NCI-H2227 (cell line): ENCODE data around the gene DSCAM.

ENCODE experiments used
- DNase-seq: peaks from one replicate; lab custom pipeline; 2025; ENCODE audit not compliant: unreplicated experiment; lab: John Stamatoyannopoulos, UW

Gene DSCAM

DNA sequence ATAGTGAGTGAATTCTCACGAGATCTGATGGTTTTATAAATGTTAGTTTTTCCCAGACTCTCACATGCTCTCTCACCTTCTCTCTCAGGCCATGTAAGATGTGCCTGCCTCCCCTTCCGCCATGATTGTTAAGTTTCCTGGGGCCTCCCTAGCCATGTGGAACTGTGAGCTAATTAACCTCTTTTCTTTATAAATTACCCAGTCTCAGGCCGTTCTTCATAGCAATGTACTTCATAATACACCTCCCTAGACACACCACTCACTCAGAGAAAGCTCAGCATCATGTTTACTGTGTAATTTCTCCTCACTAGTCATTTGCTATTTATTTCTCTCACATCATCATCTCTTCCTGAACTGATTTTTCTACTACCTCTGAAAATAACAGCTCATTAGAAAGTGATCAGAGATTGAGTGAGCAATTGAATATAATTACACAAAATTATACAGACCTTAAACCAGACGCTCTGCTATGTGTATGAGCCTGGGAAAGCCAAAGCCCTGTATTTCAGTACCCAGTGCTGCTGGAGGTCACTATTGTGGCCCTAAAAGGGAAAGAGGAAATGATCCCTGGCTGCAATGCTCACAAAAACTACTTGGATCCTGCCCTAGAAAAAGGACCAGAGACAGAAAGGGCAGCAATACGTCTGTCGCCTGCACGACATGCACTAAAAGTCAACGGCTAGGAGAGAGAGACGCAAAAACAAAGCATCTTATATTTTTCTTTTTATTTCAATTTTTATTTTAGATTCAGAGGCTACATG is 284.5 kb downstream of the DSCAM start:
- peak; percentile 5 for DNase-seq

DNA sequence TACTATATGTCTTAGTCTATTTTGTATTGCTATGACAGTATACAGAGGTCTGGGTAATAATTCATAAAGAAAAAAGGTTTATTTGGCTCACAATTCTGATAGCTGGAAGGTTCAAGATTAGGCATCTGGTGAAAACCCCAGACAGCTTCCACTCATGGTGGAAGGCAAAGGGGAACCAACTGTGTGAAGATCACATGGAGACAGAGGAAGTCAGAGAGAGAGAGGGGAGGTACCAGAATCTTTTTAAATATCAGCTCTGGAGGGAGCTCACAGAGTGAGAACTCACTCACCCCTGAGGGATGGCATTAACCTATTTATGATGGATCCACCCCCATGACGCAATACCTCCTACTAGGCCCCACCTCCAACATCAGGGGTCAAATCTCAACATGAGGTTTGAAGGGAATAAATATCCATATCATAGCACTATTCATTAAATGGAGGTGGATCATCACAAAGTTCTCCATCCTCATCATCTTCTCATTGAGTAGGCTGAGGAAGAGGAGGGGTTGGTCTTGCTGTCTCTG is 290.5 kb downstream of the DSCAM start:
- no peak for DNase-seq

DNA sequence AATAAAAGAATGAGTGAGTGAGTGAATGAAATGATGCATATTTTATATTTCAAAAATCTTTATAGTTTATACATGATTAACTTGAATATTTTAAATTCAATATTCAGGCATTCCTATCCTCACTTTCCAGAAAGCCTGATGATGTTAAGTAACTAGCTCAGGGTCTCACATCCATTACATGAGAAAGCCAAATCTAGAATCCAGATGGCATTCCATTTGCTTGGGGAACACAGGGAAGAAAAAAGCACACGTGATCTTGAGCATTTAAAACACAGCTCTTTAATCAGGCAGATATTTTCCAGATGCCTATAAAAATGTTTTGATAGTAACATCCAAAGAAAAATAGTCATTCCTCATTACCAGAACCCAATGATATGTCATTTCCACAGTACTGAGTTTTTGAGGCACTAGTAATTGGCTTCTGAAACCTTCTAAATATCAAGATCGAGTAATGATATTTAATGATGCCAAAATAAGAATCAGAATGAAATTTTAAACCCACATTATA is 291.9 kb downstream of the DSCAM start:
- no peak for DNase-seq

DNA sequence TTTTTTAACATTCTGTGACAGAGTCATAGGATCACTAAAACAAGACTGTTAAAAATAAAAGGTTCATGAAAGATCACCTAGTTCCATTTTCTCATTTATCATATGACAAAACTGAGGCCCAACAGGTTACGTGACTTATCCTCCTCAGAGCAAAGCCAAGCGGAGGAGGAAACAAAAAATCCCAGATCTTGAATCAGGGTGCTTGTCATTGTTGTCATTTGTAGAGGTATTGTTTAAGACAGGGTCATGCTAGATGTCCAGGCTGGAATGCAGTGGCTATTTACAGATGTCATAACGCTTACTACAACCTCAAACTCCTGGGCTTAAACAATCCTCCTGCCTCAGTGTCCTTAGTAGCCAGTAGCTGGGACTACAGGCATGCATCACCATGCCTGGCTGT is 293.2 kb downstream of the DSCAM start:
- DNase-seq, result no peak

DNA sequence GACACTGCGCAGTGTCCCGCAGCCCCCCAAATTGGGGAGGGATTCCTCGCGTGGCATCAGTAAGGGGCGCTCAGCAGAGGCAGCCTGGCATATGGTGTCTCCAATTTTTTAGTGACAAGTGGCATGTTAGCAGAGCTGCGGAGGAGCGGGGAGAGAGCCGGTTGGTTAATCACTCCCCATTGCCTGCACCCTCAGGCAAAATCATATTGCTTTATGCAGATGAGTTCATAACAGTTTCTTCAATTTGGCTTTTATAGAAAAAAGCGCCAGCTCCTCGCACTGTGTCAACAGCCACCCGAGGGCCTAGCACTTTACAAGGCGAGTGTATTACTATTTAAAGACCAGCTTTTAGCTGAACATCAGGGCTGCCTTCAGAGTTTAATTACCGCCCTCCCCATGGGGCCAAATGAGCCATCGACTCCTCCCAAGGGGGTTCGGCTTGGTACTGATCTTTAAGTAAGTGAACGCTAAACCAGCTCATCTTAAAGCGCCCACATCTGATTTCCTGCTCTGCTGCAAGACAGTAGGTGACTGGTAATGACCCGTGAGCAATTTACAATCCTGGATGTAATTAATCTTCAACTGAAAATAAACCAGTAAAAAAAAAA is 298.9 kb downstream of the DSCAM start:
- DNase-seq, result peak; percentile 3

DNA sequence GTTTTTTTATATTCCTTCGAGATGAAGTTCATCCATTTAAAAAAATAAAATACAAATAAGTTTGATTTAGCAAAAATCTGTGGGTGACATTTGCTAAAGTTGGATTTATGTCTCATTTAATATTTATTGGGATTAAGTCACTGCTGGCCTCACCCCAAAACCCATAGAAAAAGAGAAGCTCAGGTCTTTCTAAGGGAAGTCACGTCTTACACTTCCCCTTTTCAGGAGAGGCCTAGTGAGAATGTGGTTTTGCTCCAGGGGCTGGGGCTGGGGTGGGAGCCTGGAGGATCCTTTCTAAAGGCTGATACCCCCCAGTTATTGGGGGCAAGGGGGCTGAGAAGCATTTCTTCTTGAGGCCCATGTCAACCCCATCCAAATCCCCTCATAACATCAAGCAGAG is 300.3 kb downstream of the DSCAM start:
- no peak for DNase-seq

DNA sequence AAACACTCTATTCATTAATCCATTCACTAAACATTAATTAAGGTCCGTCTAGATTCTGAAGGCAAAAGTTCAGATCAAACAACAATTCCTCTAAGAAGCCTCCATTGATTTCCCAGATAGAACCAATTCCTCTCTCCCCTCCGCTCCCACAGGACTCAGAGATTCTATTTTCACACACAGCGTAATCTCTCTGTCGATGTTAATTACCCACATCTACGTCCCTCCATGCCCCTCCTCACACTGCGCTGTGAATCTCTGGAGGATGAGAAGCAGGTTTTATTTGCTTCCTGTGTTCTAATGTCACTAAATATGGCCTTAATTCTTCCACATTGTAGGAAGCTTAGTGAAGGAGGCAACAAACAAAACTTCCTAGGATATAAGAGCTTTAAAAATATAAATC is 306.7 kb downstream of the DSCAM start:
- no peak for DNase-seq

DNA sequence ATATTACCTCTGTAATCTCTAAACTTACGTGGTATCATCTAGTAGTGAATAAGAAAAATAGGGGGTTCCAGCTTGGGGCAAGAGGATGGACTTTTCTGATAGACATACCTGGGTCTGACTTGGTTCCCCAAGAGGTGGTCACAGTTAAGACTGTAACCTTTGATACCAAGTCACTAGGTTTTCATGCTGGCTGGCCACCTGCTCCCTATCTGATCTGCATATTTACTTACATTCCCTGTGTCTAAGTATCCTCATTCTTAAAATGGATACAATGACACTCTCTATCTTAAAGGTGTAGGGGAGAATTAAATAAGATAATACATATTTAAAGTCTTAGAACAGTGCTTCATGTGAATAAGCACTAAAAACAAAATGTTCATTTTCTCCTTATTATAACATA is 312.1 kb downstream of the DSCAM start:
- no peak for DNase-seq

DNA sequence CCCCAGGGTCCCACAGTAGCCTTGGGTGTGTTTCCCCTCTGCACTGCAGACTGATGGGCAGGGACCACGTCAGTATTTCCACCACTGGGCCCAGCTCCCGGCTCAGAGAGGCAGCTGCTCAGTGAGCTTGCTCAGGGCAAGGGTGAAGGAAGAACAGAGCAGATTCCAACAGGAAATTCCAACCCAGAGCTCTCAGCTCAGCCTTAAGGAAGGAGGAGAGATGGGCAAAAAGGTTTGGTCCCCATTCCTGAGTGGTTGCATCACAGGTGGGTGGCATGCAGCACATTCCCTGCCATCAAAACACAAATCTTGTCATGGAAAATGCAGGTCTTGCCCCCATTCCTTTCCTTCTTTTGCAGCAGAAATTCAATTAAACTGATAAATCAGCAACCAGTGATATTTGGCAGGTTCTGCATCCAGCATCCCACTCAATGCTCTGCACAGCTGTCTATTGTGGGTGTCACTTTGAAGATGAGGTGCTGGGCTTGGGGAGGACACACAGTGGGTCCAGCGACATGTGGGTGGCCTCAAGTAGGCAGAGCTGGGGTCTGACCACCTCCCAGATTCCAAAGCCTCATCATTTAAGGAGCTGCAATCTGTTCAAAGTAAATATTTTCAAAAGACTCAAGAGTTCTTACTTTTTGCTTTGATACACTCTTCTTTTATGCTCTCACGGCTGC is 315.4 kb downstream of the DSCAM start:
- DNase-seq, result no peak

DNA sequence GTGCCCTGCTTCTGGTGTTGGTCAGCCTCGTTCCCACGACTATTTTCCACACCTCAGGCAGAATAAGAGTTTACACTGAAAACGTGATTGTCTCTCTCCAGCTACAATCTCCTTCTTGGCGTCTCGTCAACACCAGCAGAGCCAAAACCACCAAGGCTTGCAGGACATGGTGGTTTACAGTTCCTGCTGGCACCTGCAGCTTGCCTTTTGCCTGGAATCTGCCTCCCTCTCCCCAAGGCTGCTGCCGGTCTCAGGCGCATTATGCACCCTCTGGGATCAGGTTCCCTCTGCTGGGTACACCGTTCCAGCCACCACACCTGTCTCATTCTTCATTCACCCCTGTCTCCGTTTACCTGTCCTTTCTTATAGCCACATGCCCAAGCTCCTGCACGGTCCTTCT is 315.9 kb downstream of the DSCAM start:
- DNase-seq, result no peak

DNA sequence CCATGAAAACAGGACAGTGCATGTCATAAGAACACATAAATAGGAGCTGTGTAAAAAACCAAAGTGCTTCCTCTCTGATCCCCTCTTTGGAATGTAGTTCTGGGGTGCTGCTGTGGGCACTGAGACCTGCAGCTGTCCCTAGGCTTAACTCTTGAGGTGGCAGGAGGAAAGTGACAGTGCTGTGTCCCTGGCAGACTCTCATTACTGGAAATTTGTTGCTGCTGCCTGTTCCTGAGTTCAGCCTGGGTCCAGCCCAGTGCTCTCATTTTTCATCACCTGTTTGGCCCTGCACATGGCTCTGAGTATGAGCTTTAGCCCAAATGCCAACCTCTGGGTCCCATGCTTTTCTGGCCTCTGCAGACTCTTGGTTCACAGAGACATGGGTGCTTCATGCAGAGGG is 329.3 kb downstream of the DSCAM start:
- DNase-seq, result no peak

DNA sequence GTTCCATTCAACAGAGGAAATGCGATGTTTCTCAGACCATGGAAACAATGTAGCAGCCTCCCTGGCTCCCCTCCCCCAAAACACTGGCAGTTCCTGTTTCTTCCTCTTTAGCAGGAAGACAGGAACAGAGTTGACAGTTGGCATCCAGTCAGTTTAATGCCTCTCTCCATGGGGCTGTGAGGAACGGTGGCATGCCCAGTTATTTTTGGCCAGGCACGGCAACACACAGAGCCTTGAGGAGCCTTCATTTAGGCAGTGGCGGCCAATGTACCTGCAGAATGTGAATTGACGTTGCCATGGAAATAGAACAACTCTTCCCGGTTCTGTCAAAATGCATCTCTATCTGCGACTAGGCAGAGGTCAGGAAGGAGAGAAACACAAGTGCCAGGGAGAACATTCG is 330.6 kb downstream of the DSCAM start:
- peak; percentile 46 for DNase-seq

DNA sequence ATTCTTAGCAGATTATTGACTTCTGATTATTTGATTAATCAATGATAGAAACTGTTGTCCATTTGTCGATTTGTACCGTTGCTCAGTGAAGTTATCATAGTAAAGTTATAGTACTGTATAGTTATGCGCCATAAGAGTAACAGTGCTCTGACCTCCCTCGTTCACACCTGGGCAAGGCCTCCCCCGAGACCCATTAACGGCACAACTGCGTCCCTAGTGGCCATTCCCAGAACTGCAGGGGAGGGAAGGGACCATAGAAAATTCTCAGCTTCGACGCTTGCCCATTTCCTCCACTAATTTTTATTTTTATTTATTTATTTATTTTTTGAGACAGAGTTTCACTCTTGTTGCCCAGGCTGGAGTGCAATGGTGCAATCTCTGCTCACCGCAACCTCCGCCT is 334.4 kb downstream of the DSCAM start:
- no peak for DNase-seq

DNA sequence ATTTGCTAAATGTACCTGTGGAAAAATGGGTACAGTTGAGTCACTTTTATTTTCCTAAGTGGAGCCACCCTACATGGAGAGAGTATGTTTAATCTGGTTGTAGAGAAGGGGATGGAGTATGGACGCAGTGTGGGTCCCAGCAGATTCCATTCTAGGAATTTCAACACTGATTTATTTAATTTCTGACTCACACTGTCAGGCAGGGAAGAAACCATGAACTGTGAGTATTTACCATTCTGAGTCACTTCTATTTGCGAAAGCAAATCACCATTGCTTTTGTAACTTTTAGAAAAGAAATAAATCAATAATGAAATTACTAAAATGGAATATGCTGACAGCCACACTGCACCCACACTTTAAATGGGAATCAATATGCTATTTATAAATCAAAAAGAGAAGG is 339.0 kb downstream of the DSCAM start:
- DNase-seq, result no peak

DNA sequence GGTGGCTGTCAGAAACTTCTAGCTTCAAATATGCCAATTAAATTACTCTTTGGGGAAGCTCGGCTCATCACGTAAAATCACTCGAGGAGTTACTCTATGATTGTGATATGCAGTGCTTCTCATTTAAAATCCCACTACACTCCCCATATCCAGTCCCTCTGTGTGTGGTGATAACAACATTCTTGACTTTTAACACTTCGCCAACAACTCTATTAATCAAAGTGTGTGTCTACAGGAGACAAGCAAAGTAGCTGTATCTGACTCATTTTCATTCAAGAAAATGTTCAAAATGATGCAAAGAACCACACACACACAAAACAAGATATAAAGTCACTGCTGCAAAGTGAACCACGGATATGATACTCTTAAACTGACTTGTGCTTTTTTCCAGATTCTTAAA is 341.3 kb downstream of the DSCAM start:
- no peak for DNase-seq

DNA sequence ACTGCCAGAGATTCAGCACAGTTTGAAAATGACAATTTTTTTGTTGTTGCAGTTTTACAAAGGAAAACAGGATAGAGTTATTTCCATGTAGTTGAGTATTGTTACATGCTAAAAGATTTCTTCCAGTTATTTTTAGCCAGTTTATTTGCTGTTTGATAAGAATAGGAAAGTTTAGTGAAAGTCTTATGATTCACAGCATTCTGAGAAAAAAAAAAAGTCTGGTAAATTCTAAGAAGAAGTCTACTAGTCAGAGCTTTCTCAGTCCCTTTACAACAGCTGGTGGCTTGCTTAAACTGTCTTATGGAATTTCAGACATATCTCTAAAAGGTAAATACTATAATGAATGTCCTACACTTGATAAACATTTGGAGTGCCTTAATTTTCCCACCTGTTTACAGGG is 341.7 kb downstream of the DSCAM start:
- DNase-seq, result no peak

DNA sequence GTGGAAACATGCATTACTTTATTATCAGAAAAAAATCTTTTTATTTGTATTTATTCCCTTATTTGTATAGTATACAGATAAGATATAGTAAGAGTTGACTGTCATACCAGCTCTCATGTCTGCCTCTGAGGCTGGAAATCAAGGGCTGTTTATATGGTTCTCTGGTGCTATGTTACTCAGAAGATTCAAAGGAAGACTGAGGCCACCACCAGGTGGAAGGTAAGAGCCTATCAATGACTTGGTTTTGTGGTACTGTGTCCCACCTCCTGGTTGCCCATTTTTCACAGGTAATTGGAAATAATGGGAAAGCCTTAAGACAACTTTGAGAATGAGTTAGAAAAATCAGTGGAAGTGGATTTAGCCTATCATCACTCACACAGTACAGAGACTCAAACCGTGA is 342.1 kb downstream of the DSCAM start:
- no peak for DNase-seq

DNA sequence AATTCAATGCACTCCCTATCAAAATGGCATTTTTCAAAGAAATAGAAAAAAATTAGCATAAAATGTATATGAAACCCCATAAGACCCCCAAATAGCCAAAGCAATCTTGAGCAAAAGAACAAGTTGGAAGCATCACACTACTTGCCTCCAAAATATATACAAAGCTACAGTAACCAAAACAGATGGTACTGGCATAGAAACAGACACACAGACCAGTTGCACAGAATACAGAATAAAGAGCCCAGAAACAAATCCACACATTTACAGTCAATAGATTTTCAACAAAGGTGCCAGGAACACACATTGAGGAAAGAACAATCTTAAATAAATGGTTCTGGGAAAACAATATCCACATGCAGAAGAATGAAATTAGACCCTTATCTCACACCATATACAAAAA is 350.8 kb downstream of the DSCAM start:
- DNase-seq, result no peak

DNA sequence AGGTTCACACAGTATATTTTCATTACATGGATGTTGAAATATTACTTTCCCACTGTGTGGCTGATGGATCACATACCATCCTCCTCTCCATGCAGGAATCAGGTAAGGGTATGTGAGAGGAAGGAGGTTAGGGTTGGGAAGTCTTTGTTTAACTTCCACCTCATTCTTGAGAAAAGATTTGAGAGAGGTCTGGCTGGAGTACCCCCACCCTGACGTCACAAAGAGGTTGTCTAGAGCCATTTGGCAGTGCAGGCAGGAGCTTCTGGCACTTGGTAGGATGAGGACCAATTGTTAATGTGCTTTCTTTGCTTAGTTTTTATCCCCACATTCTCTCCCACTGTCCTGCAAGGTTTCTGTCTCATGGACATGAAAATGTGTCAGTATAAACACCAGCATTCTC is 356.6 kb downstream of the DSCAM start:
- no peak for DNase-seq

DNA sequence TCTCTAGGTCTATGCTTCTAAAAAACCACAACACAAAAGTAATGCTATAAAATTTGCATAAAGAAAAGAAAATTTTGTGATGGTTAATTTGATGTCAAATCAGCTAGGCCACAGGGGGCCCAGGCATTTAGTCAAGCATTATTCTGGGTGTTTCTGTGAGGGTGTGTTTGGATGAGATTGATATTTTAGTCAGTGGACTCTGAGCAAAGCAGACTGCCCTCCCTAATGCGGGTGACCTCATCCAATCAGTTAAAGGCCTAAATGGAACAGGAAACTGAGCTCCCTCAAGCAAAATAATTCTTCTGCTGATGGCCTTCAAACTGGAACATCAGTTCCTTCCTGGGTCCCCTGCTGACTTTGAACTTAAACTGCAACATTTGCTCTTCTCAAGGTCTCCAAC is 358.0 kb downstream of the DSCAM start:
- DNase-seq, result no peak

DNA sequence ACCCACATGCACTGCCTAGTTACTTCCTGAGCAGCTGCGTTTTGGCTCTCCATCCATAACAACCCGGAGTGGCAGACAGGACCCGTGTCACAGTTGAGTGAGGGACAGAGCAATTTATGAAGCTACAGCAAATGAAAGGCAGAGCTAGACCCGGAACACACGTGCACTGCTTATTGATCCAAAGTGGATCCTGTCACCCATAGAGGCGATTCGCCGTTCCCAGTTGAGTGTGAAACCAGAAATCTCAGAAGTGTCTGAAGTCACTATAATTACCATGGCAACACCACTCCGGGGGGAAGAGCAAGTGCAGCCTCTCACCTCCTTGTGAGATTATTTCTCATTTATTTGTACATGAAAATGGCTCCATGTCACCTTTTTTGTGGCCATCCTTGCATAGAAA is 365.2 kb downstream of the DSCAM start:
- peak; percentile 7 for DNase-seq

DNA sequence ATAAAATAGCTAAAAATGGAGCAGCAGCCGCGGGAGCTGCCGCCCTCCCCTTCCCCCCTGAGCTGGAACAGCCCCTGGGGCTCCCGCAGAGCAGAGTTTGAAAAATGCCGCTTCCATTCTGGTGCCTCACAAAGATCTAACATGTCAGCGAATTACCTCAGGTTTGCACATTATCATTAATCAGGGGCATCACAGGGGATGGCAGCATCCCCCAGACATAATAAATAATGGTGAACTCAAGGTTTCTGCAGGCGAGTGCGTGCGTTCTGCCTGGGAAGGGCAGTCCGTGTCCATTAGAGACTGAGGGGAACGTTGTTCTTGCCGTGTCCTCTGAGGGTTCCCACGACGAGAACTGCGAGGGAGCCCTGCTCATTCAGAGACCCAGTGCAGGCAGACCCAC is 372.4 kb downstream of the DSCAM start:
- DNase-seq, result no peak
